Muscle layer of colon (tissue), 2 donors: ENCODE results near the gene ATP5MK.

Source experiments
- H3K27ac ChIP-seq: one replicate; pipeline ENCODE4 v1.7.0; 2013; ENCODE audit warnings: low read depth, mild to moderate bottlenecking, low read length, moderate library complexity
- H3K27me3 ChIP-seq, 2 donors: one replicate each; pipeline ENCODE4 v1.7.0; 2013; ENCODE audit warnings: low read length in 2 of 2, mild to moderate bottlenecking in 2 of 2; ENCODE audit not compliant: insufficient read depth in 2 of 2, control insufficient read depth in 1 of 2
- H3K36me3 ChIP-seq: one replicate; pipeline ENCODE4 v1.7.0; 2013; ENCODE audit warnings: mild to moderate bottlenecking, low read length; ENCODE audit not compliant: insufficient read depth
- H3K4me1 ChIP-seq: one replicate; pipeline ENCODE4 v1.7.0; 2013; ENCODE audit warnings: mild to moderate bottlenecking, low read length; ENCODE audit not compliant: insufficient read depth
- H3K4me3 ChIP-seq, 2 donors: one replicate each; pipeline ENCODE4 v1.7.0; 2013; ENCODE audit warnings: low read length in 2 of 2, low read depth in 1 of 2, mild to moderate bottlenecking in 1 of 2, moderate library complexity in 1 of 2
- H3K9ac ChIP-seq: one replicate; pipeline ENCODE4 v1.7.0; 2013; ENCODE audit warnings: low read length
- H3K9me3 ChIP-seq: one replicate; pipeline ENCODE4 v1.7.0; 2013; ENCODE audit warnings: mild to moderate bottlenecking, low read length
- donor health status: abdominal sarcoma.
- donor health status: Adenocarcinoma of cecum.

Gene ATP5MK, protein sequence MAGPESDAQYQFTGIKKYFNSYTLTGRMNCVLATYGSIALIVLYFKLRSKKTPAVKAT

DNA sequence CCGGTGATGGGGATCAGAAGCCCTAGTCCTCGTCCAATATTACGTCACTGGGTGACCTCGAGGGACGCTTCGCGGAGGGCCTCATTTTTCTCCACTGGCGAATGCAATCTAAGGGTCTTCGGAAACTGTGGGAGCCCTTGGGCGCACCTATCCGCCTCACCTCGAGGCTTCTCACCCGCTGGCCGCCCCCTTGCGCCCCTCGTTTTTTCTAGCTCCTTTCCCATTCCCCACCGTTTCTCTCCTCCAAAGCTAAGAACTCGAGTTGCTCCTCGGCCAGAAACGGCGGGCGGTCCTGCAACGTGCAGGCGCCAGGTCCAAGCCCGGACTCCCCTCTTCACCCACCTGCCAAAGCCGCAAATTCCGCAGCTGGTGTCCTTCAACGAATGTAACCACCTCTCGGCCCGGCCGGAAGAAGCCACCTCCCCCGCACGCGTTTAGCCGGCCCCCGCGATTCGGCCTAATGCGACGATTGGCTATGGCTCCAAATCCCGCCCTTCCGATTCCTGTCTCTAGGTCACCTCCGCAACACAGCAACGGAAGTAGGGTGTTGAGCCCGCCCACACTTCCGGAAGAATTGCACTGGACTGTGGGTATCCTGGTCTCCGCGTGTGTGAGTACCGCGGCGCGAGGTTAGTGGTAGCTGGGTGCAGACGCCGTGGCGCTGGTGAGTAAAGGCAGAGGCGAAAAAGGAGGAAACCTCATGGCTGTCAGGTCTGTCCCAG is at the start of gene ATP5MK, which contains the start of gene PDCD11:
TSS of gene ATP5MK (minus strand) at position 409 of the 722 bp plus-strand sequence. CDS start 4,018 bp downstream, outside the sequence.
TSS of gene PDCD11 (plus strand) at position 560 of the 722 bp plus-strand sequence. CDS start 1,801 bp downstream, outside the sequence.
- H3K36me3 ChIP-seq: peaks cover 32% of the 10 kb centered on the region
- H3K4me3 ChIP-seq: peak within 1 kb of the TSS; percentile 78 to 99
- peak within 1 kb of the TSS; percentile 89 for H3K9ac ChIP-seq
- peaks cover 28% of the 10 kb centered on the region for H3K4me1 ChIP-seq
- peak within 1 kb of the TSS; percentile 81 for H3K27ac ChIP-seq
- H3K9me3 ChIP-seq: no peaks in the 10 kb centered on the region
- no peaks in the 10 kb centered on the region for H3K27me3 ChIP-seq

GRCh38 chr10:103445366-103445765 is 49.1 kb upstream of the ATP5MK start:
- no peak overlapping the region for H3K4me3 ChIP-seq
- H3K9me3 ChIP-seq: no peaks in the 10 kb centered on the region
- H3K9ac ChIP-seq: no peak overlapping the region
- H3K36me3 ChIP-seq: peaks cover 82% of the 10 kb centered on the region
- peaks cover 29% of the 10 kb centered on the region for H3K4me1 ChIP-seq
- H3K27ac ChIP-seq: peak overlapping the region; percentile 49
- no peaks in the 10 kb centered on the region for H3K27me3 ChIP-seq

GRCh38 chr10:103444478-103444877 is 48.2 kb upstream of the ATP5MK start:
- H3K9ac ChIP-seq: no peak overlapping the region
- H3K4me1 ChIP-seq: peaks cover 20% of the 10 kb centered on the region
- H3K36me3 ChIP-seq: peaks cover 83% of the 10 kb centered on the region
- H3K27me3 ChIP-seq: no peaks in the 10 kb centered on the region
- no peaks in the 10 kb centered on the region for H3K9me3 ChIP-seq
- no peak overlapping the region for H3K27ac ChIP-seq
- no peak overlapping the region for H3K4me3 ChIP-seq

DNA sequence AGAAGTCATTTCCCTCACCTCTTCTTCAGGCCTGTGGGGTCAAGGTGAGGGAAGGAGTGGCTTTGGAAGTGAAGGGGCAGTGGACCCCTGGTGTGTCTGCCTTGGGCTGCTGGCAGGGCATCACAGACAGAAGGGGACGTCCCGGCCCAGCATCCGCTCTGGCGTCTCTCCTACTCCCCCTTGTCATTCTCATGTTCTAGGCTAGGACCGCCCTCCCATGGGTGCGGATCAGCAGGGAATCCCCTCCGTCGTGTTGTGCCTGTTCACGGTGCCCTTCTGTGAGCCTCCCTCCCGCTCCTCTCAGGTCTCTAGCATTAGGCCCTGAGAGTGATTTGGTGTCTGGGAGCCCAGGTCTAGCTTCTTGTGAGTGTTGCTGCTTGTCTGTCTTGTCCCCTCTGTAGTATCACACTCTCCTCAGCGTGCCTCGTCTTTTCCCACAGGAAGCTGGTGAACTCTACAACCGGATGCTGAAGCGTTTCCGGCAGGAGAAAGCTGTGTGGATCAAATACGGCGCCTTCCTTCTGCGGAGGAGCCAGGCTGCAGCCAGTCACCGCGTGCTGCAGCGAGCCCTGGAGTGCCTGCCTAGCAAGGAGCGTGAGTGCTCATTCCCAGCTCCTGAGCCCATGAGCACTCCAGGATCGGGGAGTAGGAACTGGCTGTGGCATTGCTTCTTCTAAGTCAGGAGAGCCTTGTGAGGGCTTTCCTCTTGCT is 47.4 kb upstream of the ATP5MK start:
- Histone ChIP-seq H3K9ac (no peak overlapping the region), H3K9me3 (no peaks in the 10 kb centered on the region), H3K4me1 (peaks cover 12% of the 10 kb centered on the region), H3K27ac (no peak overlapping the region), H3K36me3 (peaks cover 82% of the 10 kb centered on the region), H3K27me3 (no peaks in the 10 kb centered on the region), H3K4me3 (no peak overlapping the region)

- Histone ChIP-seq H3K27ac (no peak overlapping the region), H3K9me3 (no peaks in the 10 kb centered on the region), H3K36me3 (peaks cover 83% of the 10 kb centered on the region), H3K27me3 (no peaks in the 10 kb centered on the region), H3K4me1 (peaks cover 4% of the 10 kb centered on the region), H3K9ac (no peak overlapping the region), H3K4me3 (no peak overlapping the region)
These were observed 45.8 kb upstream of the ATP5MK start for GRCh38 chr10:103442031-103442461.

GRCh38 chr10:103441611-103442010 is 45.3 kb upstream of the ATP5MK start:
- peaks cover 84% of the 10 kb centered on the region for H3K36me3 ChIP-seq
- no peaks in the 10 kb centered on the region for H3K9me3 ChIP-seq
- no peaks in the 10 kb centered on the region for H3K27me3 ChIP-seq
- no peak overlapping the region for H3K27ac ChIP-seq
- H3K4me1 ChIP-seq: no peaks in the 10 kb centered on the region
- H3K4me3 ChIP-seq: no peak overlapping the region
- H3K9ac ChIP-seq: no peak overlapping the region

DNA sequence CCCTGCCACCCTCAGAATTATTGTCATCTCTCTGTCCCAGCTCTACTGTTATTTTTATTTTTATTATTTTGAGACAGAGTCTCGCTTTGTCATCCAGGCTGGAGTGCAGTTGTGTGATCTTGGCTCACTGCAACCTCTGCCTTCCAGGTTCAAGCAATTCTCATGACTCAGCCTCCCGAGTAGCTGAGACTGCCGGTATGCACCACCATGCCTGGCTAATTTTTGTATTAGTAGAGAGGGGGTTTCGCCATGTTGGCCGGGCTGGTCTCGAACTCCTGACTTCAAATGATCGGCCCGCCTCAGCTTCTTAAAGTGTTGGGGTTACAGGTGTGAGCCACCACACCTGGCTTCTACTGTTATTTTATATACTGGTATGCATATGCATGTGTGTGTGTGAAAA is 44.9 kb upstream of the ATP5MK start:
- H3K9ac ChIP-seq: no peak overlapping the region
- H3K27ac ChIP-seq: no peak overlapping the region
- H3K36me3 ChIP-seq: peaks cover 84% of the 10 kb centered on the region
- no peaks in the 10 kb centered on the region for H3K9me3 ChIP-seq
- H3K4me1 ChIP-seq: no peaks in the 10 kb centered on the region
- H3K4me3 ChIP-seq: no peak overlapping the region
- no peaks in the 10 kb centered on the region for H3K27me3 ChIP-seq

DNA sequence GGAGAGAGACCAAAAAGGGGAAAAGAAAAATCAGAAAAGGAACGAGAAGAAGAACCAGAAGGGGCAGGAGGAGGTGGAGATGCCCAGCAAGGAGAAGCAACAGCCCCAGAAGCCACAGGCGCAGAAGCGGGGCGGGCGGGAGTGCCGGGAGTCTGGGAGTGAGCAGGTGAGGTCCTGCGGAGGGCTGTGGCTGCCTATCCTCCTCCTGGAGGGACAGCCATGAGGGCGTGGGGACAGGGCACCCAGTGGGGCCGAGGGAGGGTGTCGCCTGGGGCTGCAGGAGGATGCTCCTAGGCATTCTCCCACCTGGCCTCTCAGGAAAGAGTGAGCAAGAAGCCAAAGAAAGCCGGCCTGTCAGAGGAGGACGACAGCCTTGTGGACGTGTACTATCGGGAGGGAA is 44.1 kb upstream of the ATP5MK start:
- Histone ChIP-seq H3K9me3 (no peaks in the 10 kb centered on the region), H3K4me1 (no peaks in the 10 kb centered on the region), H3K4me3 (no peak overlapping the region), H3K36me3 (peaks cover 83% of the 10 kb centered on the region), H3K9ac (no peak overlapping the region), H3K27me3 (no peaks in the 10 kb centered on the region), H3K27ac (no peak overlapping the region)

DNA sequence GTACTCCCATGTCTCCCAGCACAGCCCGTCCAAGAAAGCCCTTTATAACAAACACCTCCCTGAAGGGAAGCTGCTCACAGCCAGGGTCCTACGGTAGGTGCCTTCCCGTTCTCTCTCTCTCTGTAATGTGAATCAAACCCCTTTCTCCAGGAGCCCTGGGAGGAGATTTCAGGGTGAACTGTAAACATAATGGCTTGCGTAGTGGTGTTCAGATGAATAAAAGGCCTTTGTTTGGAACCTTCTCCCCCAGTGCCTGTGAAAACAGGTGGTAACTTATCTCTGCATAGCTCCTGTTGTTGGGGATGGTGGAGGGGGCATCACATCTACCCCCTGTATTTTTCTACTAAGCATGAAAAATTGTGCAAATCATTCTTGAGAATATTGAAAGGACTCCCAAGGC is 43.5 kb upstream of the ATP5MK start:
- Histone ChIP-seq H3K9ac (no peak overlapping the region), H3K27me3 (no peaks in the 10 kb centered on the region), H3K36me3 (peaks cover 80% of the 10 kb centered on the region), H3K27ac (no peak overlapping the region), H3K4me1 (no peaks in the 10 kb centered on the region), H3K4me3 (no peak overlapping the region), H3K9me3 (no peaks in the 10 kb centered on the region)

- Histone ChIP-seq H3K27ac (no peak overlapping the region), H3K4me3 (no peak overlapping the region)
These were observed 37.6 kb upstream of the ATP5MK start for GRCh38 chr10:103433858-103434257.

GRCh38 chr10:103431902-103432301 is 35.6 kb upstream of the ATP5MK start:
- no peaks in the 10 kb centered on the region for H3K9me3 ChIP-seq
- no peak overlapping the region for H3K4me3 ChIP-seq
- H3K27me3 ChIP-seq: no peaks in the 10 kb centered on the region
- H3K4me1 ChIP-seq: no peaks in the 10 kb centered on the region
- H3K27ac ChIP-seq: no peak overlapping the region
- peaks cover 52% of the 10 kb centered on the region for H3K36me3 ChIP-seq
- H3K9ac ChIP-seq: no peak overlapping the region

More at GRCh38 chr10:103433858-103434257, 37.6 kb upstream of the ATP5MK start:
- no peaks in the 10 kb centered on the region for H3K9me3 ChIP-seq
- no peaks in the 10 kb centered on the region for H3K4me1 ChIP-seq
- H3K36me3 ChIP-seq: peaks cover 61% of the 10 kb centered on the region
- H3K27me3 ChIP-seq: no peaks in the 10 kb centered on the region
- no peak overlapping the region for H3K9ac ChIP-seq
